RWPE1 (cell line): Measurements from ENCODE around the gene ATXN7L2.

Experiments
- CTCF ChIA-PET: fragments of 350-600 bp; sonication (Branson Sonifier 250); formaldehyde crosslinking; extraction: SDS; loops from one replicate; lab custom pipeline; 2021; lab: Yijun Ruan, JAX
- POLR2A ChIA-PET: fragments of 400-600 bp; formaldehyde crosslinking; extraction: SDS; loops from one replicate; lab custom pipeline; 2020; ENCODE audit warnings: antibody characterized with exemption; ENCODE audit not compliant: low non-redundant PET; lab: Yijun Ruan, JAX
- DNase-seq: peaks from one replicate; pipeline ENCODE4 v3.0.0; 2012; ENCODE audit warnings: low spot score
- H3K27ac ChIP-seq: fragments of 450-650 bp; 2 replicates; pipeline ENCODE4 v1.5.1; 2017
- TF ChIP-seq, protein P1 (sequence below): fragments of 450-650 bp; conservative IDR thresholded peaks from 2 replicates; pipeline ENCODE4 v1.5.1; 2017; ENCODE audit warnings: low read depth, mild to moderate bottlenecking

Gene ATXN7L2

DNA sequence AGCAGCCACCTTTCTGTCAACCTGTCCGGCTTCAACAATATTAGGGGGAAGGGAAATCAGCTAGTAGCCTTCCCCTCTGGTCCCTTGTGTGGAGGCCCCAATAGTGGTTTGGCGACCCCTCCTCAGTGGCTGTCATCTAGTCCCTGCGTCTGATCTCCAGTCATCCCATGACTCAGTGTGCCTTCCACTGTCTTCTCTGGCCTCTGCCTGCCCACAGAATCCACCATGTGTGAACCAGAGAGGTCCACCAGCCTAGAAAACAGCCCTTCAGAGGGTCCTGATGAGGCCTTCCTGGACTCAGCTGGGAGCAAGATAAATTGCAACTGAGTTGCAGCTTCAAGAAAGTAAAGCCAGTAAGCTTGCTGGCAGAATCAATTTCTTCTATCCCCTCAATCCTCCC is 3.8 kb upstream of the ATXN7L2 start:
- ChIA-PET POLR2A (no interaction called here), CTCF (interaction anchor here (0.6 kb wide), 1 partner anchor 297 kb away, joined by 3 read pairs; no protein-coding TSS in a partner anchor)
- DNase-seq: no peak
- H3K27ac ChIP-seq: no peak overlapping the region
- TF ChIP-seq, protein P1, sequence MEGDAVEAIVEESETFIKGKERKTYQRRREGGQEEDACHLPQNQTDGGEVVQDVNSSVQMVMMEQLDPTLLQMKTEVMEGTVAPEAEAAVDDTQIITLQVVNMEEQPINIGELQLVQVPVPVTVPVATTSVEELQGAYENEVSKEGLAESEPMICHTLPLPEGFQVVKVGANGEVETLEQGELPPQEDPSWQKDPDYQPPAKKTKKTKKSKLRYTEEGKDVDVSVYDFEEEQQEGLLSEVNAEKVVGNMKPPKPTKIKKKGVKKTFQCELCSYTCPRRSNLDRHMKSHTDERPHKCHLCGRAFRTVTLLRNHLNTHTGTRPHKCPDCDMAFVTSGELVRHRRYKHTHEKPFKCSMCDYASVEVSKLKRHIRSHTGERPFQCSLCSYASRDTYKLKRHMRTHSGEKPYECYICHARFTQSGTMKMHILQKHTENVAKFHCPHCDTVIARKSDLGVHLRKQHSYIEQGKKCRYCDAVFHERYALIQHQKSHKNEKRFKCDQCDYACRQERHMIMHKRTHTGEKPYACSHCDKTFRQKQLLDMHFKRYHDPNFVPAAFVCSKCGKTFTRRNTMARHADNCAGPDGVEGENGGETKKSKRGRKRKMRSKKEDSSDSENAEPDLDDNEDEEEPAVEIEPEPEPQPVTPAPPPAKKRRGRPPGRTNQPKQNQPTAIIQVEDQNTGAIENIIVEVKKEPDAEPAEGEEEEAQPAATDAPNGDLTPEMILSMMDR: no peak

DNA sequence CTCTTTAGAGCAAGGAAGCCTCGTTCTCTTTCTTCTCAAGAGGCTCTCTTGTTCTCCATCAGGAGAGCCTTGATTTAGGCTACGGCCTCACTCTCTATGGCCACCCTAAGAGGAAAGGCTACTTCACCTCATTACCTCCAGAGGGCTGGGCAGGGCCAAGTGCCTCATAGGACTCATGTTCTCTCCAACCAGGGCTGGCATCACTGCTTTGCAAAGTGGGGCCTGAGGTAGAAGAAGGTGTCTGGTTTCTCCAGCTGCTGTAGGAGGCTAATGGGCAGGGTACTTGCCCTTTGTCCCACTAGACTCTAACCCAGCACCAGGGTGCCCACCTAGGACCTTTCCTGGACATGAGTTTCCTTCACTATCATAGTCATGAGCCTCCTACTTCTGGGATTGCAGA is 2.1 kb upstream of the ATXN7L2 start:
- no peak overlapping the region for H3K27ac ChIP-seq
- TF ChIP-seq, protein P1: no peak
- DNase-seq: no peak
- POLR2A ChIA-PET: no interaction called here
- CTCF ChIA-PET: interaction anchor here (1.1 kb wide), 1 partner anchor 12 kb away, joined by 4 read pairs; the partner anchor contains the start of gene CYB561D1

DNA sequence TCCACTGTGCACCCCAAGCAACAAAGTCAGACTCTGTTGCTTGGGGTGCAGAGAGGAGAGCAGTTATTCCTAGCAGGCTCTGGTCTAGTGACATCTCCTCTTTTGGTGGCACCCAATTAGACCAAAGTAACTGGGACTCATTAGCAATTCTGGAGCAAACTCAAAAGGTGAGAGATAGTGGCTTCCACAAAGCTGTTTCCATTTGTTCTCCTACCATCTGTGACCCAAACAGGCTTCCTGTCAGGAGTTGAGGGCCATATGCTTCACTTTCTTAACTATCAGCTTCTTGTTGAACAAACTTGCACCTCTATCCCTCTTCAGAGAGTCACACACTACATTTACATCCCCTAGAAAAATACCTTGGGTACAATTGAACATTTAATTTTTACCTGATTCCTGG is 1.5 kb upstream of the ATXN7L2 start:
- CTCF ChIA-PET: interaction anchor here (1.6 kb wide), 1 partner anchor 11 kb away, joined by 4 read pairs; the partner anchor contains the start of gene CYB561D1
- TF ChIP-seq, protein P1: no peak
- POLR2A ChIA-PET: no interaction called here
- no peak overlapping the region for H3K27ac ChIP-seq
- no peak for DNase-seq

DNA sequence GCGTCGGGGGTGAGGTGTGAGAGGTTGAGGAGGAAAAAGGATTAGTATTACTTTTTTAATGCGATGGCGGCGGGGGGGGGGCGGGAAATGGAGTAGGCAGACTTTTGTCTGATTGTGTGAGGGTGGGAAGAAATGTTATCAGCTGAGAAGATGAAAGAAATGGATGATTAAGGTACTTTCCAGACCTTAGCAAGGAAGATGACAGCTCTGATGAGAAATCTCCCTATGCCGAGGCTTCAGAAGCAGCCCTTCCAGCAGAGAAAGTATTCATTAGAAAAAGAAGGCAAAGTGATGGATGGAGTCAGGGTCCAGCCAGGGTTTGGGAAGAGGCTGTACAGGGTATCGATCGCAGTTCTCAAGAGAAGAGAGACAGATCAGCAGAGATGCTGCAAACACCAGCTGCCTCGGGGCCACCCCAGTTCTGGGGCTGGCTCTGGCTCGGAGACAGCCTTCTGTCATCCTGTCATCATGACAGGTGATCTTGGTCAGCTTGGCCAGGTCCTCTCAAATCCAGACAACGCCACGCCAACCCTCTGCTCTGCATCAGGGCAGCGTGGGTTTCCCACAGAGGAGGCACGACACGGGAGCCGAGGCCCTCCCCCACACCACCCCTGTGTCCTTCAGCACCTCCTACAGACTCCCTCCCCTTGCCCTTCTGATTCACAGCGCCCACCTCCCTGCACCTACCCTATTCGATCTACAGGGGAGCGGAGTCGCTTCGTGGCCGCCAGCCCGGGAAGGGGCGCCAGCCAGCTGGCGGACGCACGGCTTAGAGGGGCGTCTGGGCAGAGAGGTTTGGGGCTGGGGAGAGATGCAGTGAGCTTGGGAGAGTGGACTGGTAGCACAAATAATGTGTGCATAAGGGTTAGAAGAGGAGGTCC is 674 bp upstream of the ATXN7L2 start:
- DNase-seq: no peak
- POLR2A ChIA-PET: interaction anchor here (1.0 kb wide), 1 partner anchor 66 kb away, joined by 3 read pairs; the partner anchor contains the start of gene GNAI3
- TF ChIP-seq, protein P1: no peak

DNA sequence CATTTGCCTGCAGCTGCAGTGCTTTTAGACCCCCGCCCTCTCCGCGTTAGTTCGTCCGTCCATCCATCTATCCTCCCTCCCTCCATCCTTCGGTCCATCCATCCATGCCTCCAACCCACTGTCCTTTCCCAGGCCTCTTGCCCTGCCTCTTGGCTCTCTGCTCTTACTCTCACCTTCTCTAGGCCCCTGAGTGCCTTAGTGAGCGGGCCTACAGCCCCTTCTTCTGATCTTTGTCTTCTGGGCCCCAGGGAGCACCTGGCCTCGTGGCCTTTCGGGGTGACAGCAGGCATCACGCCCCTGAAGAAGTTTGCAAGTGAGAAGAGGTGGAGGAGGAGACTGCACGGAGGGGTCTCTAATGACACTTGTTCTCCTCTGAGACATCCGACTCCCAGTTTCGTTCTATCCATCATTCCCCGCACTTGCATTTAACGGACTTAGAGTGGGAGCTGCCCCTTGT is 842 bp downstream of the ATXN7L2 start:
- ChIA-PET POLR2A (no interaction called here), CTCF (interaction anchor here (0.7 to 0.8 kb wide), 3 partner anchors 9 to 430 kb away, joined by 3 to 4 read pairs (median 3); no protein-coding TSS in a partner anchor)
- no peak for DNase-seq
- peak overlapping the region; percentile 82 for H3K27ac ChIP-seq
- TF ChIP-seq, protein P1: no peak

More for the DNA sequence above, 674 bp upstream of the ATXN7L2 start:
- CTCF ChIA-PET: interaction anchor here (1.6 kb wide), 1 partner anchor 11 kb away, joined by 4 read pairs; the partner anchor contains the start of gene CYB561D1
- H3K27ac ChIP-seq: peak overlapping the region; percentile 82; the same call in 1 of the 2 replicates

DNA sequence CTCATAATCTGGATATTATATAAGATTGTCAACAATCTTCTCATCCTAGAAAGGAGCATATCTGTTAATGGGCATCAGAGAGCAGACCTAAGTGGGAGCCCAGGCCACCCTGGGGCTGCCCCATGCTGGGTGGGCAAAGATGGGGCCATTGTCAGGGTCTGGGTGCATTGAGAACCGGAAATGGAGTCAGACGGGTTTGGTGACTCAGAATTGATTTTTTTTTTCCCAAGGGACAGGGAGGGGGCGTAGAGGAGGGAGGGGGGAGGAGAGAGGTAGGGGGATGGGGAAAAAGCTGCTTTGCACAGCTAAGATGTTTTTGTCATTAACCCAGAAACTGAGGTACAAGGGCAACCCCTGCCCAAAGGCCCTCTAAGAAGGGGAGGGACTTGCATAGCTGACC is 1.3 kb downstream of the ATXN7L2 start:
- H3K27ac ChIP-seq: peak overlapping the region; percentile 82

More for the DNA sequence above, 1.3 kb downstream of the ATXN7L2 start:
- ChIA-PET CTCF (interaction anchor here (0.7 to 10.6 kb wide), 2 partner anchors 47 to 48 kb away, joined by 4 to 180 read pairs; no protein-coding TSS in a partner anchor), POLR2A (no interaction called here)
- TF ChIP-seq, protein P1: no peak
- no peak for DNase-seq
